NCI-H748 (cell line): Measurements from ENCODE around the gene COX19.
"Not testable (repeated sequence)": the region's sequence is repeated elsewhere in the genome, so short reads cannot be mapped to it uniquely, and the experiment has no call there.

Experiments used
- DNase-seq: peaks from one replicate; lab custom pipeline; 2025; ENCODE audit not compliant: unreplicated experiment; lab: John Stamatoyannopoulos, UW

The COX19 gene

DNA sequence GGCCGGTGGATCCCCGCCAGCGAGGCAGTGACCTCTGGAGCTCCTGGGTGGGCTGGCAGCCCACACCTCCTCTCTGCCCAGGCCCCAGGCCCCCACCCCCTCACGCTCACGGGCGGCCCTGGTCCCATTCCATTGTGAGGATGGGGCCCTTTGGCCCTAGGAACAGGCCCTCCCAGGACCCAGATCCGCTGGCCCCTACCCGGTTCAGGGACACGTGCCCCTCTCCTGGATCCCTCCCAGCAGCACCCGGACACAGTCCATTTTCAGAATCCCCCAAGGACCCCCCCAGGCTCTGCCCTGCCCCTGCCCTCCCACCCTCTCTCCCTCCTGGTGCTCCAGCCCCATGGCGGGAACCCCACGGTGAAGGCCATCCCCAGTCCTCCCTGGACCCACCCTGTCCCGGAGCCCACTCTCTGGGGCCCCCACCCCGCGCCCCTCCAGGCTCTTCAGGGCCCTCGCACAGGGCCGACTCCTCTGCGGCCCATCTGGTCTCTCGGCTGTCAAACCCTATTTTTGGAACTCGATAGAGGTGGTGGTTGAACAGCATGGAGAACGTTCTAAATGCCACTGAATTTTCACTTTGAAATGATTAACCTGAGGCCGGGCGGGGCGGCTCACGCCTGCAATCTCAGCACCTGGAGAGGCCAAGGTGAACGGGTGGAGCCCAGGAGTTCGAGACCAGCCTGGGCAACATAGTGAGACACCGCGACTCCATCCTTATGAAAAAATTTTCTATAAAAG lies 28.9 kb downstream of the COX19 start:
- no peak for DNase-seq

DNA sequence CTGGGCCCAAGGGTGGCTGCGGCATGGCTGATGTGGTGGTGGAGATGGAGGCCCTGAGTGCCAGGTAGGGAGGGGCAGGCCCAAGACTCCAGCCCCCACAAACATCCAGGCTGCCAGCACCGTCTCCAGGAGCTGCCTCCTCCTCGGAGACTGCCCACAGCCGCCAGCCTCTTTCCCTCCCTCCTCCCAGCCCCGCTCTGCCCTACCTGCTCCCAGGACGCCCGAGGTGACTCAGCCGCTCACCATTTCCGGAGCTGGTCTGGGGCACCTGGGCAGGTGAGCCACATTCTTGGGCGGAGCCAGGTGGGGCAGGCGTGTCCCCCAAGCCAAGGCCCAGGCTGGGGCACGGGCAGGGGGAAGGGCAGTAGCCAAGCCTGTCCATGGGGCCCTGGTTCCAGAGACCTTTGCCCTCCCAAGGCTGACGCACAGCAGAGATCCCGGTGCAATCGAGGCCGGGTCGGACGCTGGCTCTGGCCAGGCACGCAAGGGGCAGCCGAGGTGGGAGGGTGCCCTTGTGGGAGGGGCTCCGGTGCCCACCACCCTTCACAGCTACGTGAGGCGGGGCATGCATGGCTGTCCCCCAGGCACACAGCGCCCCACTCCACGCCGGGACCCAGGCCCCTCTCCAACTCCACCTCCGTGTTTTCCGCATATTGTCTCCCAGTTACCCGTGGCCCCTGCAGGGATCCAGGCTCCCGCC lies 29.6 kb downstream of the COX19 start:
- no peak for DNase-seq

DNA sequence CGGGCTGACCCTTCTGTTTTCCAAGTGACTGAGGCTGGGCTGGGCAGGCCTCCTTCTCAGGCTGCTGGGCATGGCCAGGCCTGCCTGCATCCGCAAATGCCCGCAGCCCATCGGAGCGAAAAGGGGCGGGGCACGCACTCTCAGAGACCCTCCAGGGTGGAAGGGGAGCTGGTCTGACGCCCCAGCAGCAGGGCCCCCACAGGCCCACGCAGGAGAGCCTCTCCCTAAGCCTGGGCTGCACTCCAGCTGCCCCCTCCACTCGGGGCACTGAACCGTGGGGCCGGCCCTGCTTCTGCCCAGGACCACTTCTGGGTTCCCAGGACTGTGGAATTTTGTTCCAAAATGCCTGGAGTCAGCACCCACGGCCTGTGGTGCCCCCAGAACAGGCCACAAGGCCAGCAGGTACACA lies 30.2 kb downstream of the COX19 start:
- DNase-seq, result no peak

DNA sequence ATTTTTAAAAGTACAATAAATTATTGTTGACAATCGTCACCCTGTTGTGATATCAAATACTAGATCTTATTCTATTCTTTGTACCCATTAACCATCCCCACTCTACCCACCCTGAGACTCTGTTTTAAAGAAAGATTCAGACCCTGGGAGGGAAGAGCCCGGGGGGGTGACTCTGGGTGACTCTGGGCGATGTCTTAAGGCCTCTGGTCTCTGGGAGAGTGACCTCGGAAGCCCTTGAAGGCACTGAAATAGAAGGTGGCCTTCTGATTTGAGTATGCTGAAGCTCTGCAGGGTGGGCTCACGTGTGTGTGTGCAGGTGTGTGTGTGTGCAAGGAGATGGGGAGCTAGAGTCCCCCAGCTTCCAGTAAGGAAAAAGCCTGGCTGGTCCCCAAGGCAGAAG lies 30.6 kb downstream of the COX19 start:
- no peak for DNase-seq

DNA sequence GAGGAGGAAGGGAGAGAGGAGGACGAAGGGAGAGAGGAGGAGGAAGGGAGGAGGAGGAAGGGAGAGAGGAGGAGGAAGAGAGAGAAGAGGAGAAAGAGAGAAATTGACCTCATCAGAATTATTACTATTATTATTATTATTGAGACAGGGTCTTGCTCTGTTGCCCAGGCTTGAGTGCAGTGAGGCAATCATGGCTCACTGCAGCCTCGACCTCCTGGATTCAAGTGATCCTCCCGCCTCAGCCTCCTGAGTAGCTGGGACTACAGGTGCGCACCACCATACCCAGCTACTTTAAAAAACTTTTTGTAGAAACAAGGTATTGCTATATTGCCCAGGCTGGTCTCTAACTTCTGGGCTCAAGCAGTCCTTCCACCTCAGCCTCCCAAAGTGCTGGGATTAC lies 31.6 kb downstream of the COX19 start:
- DNase-seq, result not testable (repeated sequence)

DNA sequence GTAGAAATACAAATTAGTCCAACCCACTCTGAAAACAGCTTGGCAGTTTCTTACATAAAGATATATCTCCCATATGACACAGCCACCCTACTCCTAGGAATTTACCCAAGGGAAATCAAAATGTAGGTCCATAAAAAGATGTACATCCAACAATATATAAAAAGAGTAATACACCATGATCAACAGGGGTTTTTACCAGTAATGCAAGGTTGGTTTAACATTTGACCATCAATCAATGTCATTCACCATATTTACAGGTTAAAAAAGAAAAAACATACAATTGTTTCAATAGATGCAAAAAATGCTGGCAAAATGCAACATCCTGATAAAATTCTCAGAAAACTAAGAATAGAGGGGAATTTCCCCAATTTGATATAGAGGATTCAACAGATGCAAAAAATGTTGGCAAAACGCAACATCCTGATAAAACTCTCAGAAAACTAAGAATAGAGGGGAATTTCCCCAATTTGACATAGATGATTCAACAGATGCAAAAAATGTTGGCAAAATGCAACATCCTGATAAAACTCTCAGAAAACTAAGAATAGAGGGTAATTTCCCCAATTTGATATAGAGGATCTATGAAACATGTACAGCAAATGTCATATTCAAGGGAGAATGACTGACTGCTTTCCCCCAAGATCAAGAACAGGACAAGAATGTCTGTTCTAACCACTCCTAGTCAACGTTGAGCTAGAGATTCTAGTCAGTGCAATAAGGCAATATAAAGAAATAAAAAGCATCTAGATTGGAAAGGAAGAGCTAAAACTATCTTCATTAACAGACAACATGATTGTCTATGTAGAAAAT lies 34.5 kb downstream of the COX19 start:
- no peak for DNase-seq

DNA sequence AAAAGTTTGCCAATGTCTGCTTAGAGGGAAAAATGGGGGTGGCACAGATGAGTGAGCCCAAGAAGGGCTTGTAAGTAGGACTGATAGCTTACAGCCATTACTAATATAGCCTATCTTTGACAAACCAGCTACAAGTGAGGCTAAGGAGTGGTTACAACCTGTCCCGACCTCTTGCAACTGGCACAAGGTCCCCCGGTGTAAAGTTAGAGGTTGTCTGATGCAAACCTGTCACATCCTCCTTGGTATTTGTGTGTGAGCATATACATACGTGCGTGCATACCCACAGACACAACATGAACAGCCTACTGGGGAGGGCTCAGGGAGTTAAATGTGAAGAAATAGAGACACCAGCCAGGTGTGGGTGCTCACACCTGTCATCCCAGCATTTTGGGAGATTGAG lies 35.5 kb downstream of the COX19 start:
- DNase-seq, result no peak

DNA sequence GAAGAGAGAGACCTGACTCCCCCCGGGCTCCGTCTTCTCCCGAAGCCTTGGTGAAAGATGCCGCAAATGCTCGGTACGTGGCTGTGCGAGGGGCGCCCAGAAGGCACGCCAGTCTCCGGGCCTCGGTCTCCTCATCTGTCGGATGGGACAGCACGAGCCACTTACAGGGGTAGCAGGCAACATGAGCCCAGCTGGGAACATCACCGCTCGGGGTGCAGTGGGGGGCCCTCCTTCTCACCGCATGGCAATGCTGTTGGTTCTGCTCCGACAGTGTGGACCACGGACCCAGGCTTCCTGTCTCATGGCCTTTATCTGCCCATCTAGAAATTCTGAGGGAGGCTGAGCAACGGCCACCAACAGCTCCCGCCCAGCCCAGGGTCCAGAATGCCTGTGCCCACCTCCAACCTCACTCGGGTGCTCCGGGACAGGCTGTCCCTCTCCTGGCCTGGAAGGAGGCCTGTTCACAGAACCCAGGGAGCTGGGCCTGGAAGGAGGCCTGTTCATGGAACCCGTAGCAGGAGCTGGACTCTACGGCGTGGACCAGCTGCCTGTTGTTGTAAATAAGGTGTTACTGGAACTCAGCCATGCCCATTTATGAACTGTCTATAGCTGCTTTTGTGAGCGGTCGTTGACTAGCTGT lies 36.7 kb downstream of the COX19 start:
- no peak for DNase-seq

DNA sequence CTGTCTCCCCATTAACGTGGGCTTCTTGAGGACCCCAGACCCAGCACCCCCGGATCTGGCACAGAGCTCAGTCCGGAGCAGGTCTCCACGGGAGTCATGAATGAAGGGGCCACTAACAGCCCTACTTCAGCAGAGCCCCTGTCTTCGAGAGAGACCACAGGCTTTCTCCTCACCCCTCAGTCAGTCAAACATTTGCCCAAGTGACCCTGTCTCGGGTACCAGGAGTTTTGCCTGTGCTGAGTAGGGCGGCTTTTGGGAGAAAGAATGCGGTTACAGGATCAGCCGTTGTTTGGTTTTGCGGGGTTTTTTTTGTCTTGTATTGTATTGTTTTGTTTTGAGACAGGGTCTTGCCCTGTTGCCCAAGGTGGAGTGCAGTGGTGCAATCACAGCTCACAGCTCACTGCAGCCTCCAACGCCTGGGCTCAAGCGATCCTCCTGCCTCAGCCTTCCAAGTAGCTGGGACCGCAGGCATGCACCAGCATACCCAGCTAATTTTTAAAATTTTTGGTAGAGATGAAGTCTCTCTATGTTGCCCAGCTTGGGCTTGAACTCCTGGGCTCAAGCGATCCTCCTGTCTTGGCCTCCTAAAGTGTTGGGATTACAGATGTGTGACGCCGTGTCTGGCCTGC lies 37.4 kb downstream of the COX19 start:
- no peak for DNase-seq

DNA sequence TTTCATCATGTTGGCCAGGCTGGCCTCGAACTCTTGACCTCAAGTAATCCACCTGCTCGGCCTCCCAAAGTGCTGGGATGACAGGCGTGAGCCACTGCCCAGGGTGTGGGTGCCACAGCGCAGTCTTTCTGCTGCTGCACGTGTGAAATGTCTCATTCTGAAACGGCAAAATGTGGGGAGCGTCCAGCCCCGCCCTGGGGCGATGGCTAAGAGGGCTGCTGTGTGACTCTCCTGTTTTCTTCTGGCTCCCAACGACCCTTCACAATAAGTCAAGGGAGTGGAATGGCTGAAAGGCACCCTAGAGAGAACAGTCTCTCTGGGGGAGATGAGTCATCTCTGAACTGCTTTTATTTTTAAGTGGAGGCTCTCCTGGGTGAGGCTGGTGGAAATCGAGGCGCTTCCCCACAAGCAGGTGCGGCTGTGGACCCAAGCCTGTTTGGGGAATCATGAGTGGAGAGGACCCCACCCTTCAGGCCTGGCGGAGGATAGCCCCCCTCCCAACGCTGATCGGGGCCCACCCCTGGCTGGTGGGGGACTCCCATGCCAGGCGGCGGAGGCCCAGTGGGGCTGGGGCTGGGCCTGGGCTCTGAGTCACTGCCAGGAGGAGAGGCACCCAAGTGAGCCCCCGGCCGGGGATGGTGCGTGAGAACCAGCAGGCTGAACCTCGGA lies 38.8 kb downstream of the COX19 start:
- DNase-seq, result no peak

DNA sequence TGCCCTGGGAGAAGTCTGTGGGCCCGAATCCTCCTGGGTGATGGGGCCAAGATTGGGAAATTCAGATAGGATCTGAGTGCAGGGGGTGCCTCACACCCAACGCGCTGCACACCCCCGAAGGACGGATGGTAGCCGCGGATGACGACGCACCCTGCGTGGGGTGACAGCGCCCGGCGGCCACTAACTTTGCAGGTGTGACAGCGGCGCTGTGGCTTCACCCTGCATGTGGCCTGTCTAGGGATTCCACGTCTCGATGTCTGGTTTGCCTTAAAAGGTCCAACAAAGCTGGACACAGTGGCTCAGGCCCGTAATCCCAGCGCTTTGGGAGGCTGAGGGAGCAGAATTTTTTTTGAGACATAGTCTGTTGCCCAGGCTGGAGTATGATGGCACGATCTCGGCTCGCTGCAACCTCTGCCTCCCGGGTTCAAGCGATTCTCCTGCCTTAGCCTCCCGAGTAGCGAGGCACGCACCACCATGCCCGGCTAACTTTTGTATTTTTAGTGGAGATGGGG lies 39.4 kb downstream of the COX19 start:
- no peak for DNase-seq

DNA sequence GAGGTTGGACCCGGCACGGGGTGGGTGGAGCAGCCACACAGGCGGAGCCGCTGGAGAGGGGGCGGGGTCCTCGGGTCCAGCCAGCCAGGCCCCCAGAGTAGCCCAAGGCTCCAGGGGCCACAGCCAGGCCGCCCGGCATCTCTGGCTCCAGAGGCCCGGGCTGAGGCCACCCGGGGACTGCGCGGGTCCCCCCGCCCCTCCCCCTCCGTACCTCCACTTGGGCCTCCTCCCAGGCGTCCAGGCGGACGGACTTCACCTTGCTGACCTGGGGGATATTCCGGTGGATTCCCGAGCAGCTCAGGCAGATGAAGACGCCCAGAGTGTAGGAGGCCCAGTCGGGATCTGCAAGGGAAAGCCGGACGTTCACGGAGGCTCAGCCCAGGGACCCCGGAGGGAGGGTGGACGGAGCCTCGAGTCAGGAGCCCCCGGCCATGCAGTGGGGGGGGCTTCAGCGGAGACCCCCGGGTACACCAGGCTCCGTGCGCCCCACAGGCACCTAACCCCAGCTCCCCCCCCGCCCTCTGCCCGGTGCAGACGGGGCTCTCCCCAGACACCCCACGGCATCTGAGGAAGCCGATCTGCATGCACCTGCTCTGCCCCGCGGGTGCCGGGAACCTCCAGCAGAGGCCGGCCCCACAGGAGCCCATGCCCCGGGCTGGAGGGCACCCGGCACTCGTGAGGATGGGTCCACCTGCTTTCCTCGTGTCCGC lies 40.0 kb downstream of the COX19 start:
- no peak for DNase-seq

DNA sequence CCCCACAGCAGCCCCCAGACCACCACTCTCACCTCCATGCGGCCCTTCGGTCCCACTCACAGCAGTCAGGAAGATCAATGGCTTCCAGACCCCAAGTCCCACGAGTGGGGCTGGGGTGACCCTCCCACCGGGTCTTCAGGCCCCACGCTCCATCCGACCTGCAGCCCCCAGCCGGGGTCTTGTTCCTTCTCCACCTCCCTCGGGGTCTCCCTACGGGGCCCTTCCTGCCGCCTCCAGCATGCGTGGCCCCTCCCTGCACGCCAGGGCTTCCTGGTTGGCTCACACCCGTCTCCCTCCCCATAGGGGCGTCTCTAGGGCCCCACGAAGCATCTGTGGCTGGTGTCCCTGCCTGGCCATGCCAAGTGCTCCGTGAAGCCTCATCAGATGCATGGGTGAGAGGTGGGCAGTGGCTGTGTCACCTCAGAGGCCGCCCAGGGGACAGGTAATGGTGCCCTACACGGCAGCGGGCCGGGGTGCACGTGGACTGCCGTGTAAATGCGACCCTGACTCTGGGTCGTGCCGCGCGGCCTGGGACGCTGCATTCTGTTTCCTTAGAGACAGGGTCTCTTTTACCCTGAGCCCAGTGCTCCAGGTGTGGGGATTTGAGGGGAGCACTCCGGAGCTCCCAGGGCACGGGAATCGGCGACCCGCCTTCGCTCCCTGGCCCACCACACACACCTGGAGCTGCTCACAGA lies 40.7 kb downstream of the COX19 start:
- DNase-seq, result no peak

DNA sequence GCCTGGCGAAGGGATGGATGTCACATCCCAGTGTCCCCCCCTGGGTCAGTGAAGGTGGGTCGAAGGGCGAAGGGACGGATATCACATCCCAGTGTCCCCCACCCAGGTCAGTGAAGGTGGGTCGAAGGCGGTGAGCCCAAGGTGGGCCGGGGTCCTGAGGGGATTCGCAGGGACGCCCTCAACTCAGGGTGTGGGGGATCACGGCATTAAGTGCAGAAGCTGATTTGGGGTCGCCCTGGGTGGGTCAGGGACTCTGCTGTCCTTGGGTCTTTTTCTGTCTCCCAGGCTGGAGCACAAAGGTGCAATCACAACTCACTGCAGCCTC lies 42.7 kb downstream of the COX19 start:
- DNase-seq, result no peak

DNA sequence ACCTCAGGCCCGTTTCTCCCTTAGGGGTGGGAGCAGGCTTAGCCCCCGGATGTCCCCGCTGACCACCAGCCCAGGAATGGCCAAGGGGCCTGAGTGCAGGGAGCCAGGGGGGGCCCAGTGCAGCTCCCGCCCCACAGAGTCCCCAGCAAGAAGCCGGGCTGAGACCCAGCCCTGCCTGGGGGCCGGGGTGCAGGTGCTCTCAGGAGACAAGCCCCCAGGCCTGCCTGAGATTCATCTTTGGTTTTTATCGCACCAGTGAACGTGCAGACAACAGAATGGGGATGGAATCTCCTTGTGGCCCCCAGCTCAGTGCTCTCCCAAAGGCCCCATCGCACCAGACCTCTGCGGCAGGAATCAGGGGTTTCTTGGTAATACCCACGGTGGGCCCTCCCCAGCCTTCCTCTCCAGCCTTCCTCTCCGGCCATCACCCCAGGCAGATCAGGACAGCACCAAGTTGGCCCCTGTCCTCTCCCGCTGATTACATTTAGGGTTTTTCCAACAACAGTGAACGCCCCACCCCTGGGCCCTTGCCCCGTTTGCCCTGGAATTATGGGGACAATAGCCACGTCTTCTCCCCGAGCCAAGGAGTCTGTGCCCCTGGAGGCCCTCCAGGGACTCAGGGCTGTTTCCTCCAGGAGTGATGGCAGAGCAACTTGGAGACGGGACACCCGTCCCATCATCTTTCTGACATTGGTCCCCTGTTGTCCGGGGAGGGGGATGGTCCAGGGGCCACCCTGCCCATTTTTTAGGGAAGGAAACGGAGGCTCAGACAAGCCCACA lies 43.3 kb downstream of the COX19 start:
- DNase-seq, result no peak

DNA sequence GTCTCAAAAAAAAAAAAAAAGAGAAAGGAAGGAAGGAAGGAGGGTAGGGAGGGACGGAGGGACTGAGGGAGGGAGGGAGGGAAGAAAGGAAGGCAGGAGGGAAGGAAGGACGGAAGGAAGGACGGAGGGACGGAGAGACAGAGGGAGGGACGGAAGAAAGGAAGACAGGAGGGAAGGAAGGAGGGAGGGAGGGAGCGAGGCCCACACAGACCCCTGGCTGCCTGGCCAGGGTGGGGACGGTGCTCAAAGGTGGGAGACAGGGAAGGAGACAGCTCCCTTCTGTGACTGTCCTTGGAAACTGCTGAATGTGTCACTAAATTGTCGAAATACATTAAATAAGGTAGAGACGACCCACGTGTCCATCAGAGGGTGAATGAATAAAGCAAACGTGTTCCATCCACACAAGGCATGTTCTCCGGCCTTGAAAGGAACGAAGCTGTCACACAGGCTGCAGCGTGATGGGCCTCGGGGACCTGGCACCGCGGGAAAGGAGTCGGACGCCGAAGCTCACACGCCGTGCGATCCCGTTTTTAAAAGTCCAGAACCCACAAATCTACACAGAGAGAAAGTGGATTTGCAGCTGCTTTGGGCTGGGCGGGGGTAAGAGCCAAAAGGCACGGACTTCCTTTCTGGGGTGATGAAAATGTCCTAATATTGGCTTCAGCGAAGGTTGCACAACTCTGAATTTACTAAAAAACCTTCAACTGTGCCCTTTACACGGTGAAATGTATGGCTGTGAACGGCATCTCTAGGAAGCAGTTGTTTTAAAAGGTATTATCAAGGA lies 44.2 kb downstream of the COX19 start:
- DNase-seq, result no peak

DNA sequence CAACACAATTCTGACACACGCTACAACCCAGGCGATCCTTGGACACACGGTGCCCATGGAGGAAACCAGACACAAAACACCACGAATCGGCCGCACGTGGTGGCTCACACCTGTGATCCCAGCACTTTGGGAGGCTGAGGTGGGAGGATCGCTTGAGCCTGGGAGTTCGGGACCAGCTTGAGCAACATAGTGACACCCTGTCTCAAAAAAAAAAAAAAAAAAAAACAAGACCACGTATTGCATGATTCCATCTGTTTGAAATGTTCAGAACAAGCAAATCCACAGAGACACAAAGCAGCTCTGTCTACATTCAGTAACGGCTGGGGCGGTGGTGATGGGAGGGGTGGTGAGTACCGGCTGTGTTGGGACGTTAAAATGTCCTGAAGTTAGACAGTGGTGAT lies 46.0 kb downstream of the COX19 start:
- no peak for DNase-seq
